H1 (cell line): ENCODE results near the gene PRSS21. TPM values are rescaled to one million over a fixed set of nuclear protein-coding genes. Genes with fewer than 3 reads are reported as not detected.

Experiments
- CTCF ChIA-PET: fragments of 300-600 bp; sonication (Branson Sonifier 250); formaldehyde crosslinking; loops from one replicate; lab custom pipeline; 2021; ENCODE audit not compliant: partially characterized antibody; lab: Charles Lee
- POLR2A ChIA-PET: fragments of 300-600 bp; sonication (Branson Sonifier 250); formaldehyde crosslinking; loops from one replicate; lab custom pipeline; 2021; ENCODE audit warnings: inconsistent platforms; ENCODE audit not compliant: partially characterized antibody; lab: Charles Lee
- DNase-seq, 2 experiments: peaks; one replicate each; pipeline versions ENCODE4 v3.0.0 to v3.0.0-alpha.2; 2010 to 2022; ENCODE audit warnings: low spot score in 2 of 2, low read depth in 1 of 2, mixed read lengths in 1 of 2
- FAIRE-seq: peaks from 2 replicates; lab custom pipeline; 2011; peaks lifted over from hg19 to GRCh38; lab: Jason Lieb, UNC
- H2AFZ ChIP-seq: 2 replicates; pipeline ENCODE4 v1.8.1; 2012; ENCODE audit warnings: low read length, inconsistent platforms
- H2AK5ac ChIP-seq: 2 replicates; pipeline ENCODE4 v1.6.1; 2013; ENCODE audit warnings: low read depth, low read length
- H2BK120ac ChIP-seq: replicated peaks from 2 replicates; pipeline ENCODE3; 2013; ENCODE audit warnings: low read depth, low read length, inconsistent platforms
- H2BK12ac ChIP-seq: 2 replicates; pipeline ENCODE4 v1.6.1; 2013; ENCODE audit warnings: low read depth, low read length
- H2BK15ac ChIP-seq: 2 replicates; pipeline ENCODE4 v1.6.1; 2013; ENCODE audit warnings: low read length
- H2BK20ac ChIP-seq: 2 replicates; pipeline ENCODE4 v1.6.1; 2013; ENCODE audit warnings: low read length
- H2BK5ac ChIP-seq: 2 replicates; pipeline ENCODE4 v1.6.1; 2013; ENCODE audit warnings: low read depth, low read length
- H3K14ac ChIP-seq: 2 replicates; pipeline ENCODE4 v1.6.1; 2013; ENCODE audit warnings: inconsistent platforms; ENCODE audit not compliant: insufficient read length
- H3K18ac ChIP-seq: 2 replicates; pipeline ENCODE4 v1.6.1; 2013; ENCODE audit warnings: low read length; ENCODE audit errors: extremely low read depth
- H3K23ac ChIP-seq: 2 replicates; pipeline ENCODE4 v1.6.1; 2013; ENCODE audit warnings: inconsistent platforms; ENCODE audit not compliant: insufficient read length
- H3K23me2 ChIP-seq: 2 replicates; pipeline ENCODE4 v1.6.1; 2013; ENCODE audit warnings: low read depth, low read length
- H3K27ac ChIP-seq: 2 replicates; pipeline ENCODE4 v1.6.1; 2011; ENCODE audit warnings: low read depth, low read length, inconsistent platforms
- H3K27me3 ChIP-seq, 4 experiments: replicated peaks in 1 of 4; 1 replicate in 1 of 4; 2 replicates in 3 of 4; pipeline versions ENCODE4 v1.6.1 to v1.8.1; 2011 to 2013; ENCODE audit warnings: low read length in 3 of 4, mild to moderate bottlenecking in 3 of 4, inconsistent platforms in 2 of 4, mixed read lengths in 2 of 4, moderate library complexity in 1 of 4; ENCODE audit not compliant: control insufficient read depth in 3 of 4, insufficient read depth in 3 of 4; ENCODE audit errors: extremely low read depth in 1 of 4
- H3K36me3 ChIP-seq, 4 experiments: 2 replicates each; pipeline versions ENCODE4 v1.6.1 to v1.8.1; 2011 to 2013; ENCODE audit warnings: mild to moderate bottlenecking in 4 of 4, low read length in 3 of 4, moderate library complexity in 2 of 4, control low read depth in 1 of 4, inconsistent platforms in 1 of 4; ENCODE audit not compliant: insufficient read depth in 4 of 4, control insufficient read depth in 2 of 4
- H3K4ac ChIP-seq: replicated peaks from 2 replicates; pipeline ENCODE3; 2013; ENCODE audit warnings: low read length, low read depth, mixed read lengths, inconsistent platforms; ENCODE audit not compliant: insufficient read length
- H3K4me1 ChIP-seq, 4 experiments: replicated peaks in 1 of 4; 1 replicate in 1 of 4; 2 replicates in 3 of 4; pipeline versions ENCODE4 v1.6.1 to v1.8.1; 2011 to 2013; ENCODE audit warnings: low read length in 3 of 4, inconsistent platforms in 2 of 4, mixed read lengths in 1 of 4; ENCODE audit not compliant: insufficient read depth in 4 of 4, control insufficient read depth in 3 of 4
- H3K4me2 ChIP-seq, 2 experiments: 2 replicates each; pipeline versions ENCODE4 v1.6.1 to v1.8.1; 2011 to 2013; ENCODE audit warnings: low read depth in 2 of 2, low read length in 2 of 2, control low read depth in 1 of 2, inconsistent platforms in 1 of 2, mild to moderate bottlenecking in 1 of 2; ENCODE audit not compliant: insufficient read depth in 1 of 2
- H3K4me3 ChIP-seq, 4 experiments: fragments of 200-600, 300-600 bp in 1 of 4; sonication (generic), shearing (Covaris generic), sonication (Bioruptor Twin) in 1 of 4; 2 replicates each; pipeline versions ENCODE4 v1.5.1 to v1.8.1; 2011 to 2016; ENCODE audit warnings: low read length in 4 of 4, low read depth in 3 of 4, control low read depth in 2 of 4, inconsistent platforms in 2 of 4, mild to moderate bottlenecking in 2 of 4, mixed read lengths in 1 of 4, moderate library complexity in 1 of 4; ENCODE audit not compliant: insufficient read depth in 2 of 4; ENCODE audit errors: extremely low read depth in 1 of 4
- H3K56ac ChIP-seq: replicated peaks from 2 replicates; pipeline ENCODE3; 2013; ENCODE audit warnings: low read depth, mild to moderate bottlenecking, mixed read lengths, low read length, inconsistent platforms; ENCODE audit not compliant: insufficient read length
- H3K79me1 ChIP-seq: 2 replicates; pipeline ENCODE4 v1.6.1; 2013; ENCODE audit warnings: low read depth, low read length, control low read depth
- H3K79me2 ChIP-seq, 2 experiments: 2 replicates each; pipeline versions ENCODE4 v1.6.1 to v1.8.1; 2012 to 2013; ENCODE audit warnings: low read length in 2 of 2, mild to moderate bottlenecking in 2 of 2, inconsistent platforms in 1 of 2; ENCODE audit not compliant: insufficient read depth in 2 of 2, control insufficient read depth in 1 of 2
- H3K9ac ChIP-seq, 4 experiments: replicated peaks in 1 of 4; 1 replicate in 1 of 4; 2 replicates in 3 of 4; pipeline versions ENCODE4 v1.6.1 to v1.8.1; 2011 to 2013; ENCODE audit warnings: low read depth in 3 of 4, low read length in 3 of 4, control low read depth in 2 of 4, mild to moderate bottlenecking in 2 of 4, moderate library complexity in 2 of 4, inconsistent platforms in 1 of 4; ENCODE audit errors: extremely low read depth in 1 of 4
- H3K9me3 ChIP-seq, 2 experiments: 2 replicates each; pipeline versions ENCODE4 v1.6.1 to v1.8.1; 2012 to 2013; ENCODE audit warnings: mild to moderate bottlenecking in 2 of 2, moderate library complexity in 2 of 2, control low read depth in 1 of 2, inconsistent platforms in 1 of 2, low read depth in 1 of 2, low read length in 1 of 2, mixed read lengths in 1 of 2; ENCODE audit not compliant: insufficient read depth in 2 of 2
- H4K20me1 ChIP-seq, 2 experiments: replicated peaks in 1 of 2; 2 replicates each; pipeline versions ENCODE3 to v1.8.1; 2011 to 2013; ENCODE audit warnings: inconsistent platforms in 2 of 2, low read length in 2 of 2, mild to moderate bottlenecking in 1 of 2; ENCODE audit not compliant: insufficient read depth in 2 of 2, control insufficient read depth in 1 of 2
- H4K5ac ChIP-seq: 2 replicates; pipeline ENCODE4 v1.6.1; 2013; ENCODE audit warnings: low read length, low read depth, mixed read lengths, inconsistent platforms; ENCODE audit not compliant: insufficient read length
- H4K8ac ChIP-seq: 2 replicates; pipeline ENCODE4 v1.8.0; 2013; ENCODE audit warnings: mild to moderate bottlenecking, moderate library complexity, low read length, inconsistent platforms; ENCODE audit not compliant: insufficient read depth; ENCODE audit errors: extremely low read depth
- H4K91ac ChIP-seq: replicated peaks from 2 replicates; pipeline ENCODE3; 2013; ENCODE audit warnings: low read length, mixed read lengths, inconsistent platforms; ENCODE audit not compliant: insufficient read length
- GABPA ChIP-seq: IDR thresholded peaks from 2 replicates; pipeline ENCODE4 v1.6.1; 2011; ENCODE audit warnings: mild to moderate bottlenecking, low read length, moderate library complexity, borderline replicate concordance; ENCODE audit not compliant: insufficient read depth
- HDAC6 ChIP-seq: IDR thresholded peaks from one replicate; pipeline ENCODE4 v1.7.1; 2012; ENCODE audit warnings: low read depth, mild to moderate bottlenecking, inconsistent platforms, low read length, moderate library complexity
- RAD21 ChIP-seq, 2 experiments: IDR thresholded peaks in 1 of 2; conservative IDR thresholded peaks in 1 of 2; 2 replicates each; pipeline ENCODE4 v1.6.1; 2011; ENCODE audit warnings: low read depth in 2 of 2, low read length in 2 of 2, improper control_type of control experiment in 1 of 2, inconsistent platforms in 1 of 2, mild to moderate bottlenecking in 1 of 2, moderate library complexity in 1 of 2
- SIRT6 ChIP-seq: IDR thresholded peaks from one replicate; pipeline ENCODE4 v1.7.1; 2012; ENCODE audit warnings: low read length, inconsistent platforms
- WGBS, 2 experiments: shearing (Covaris generic) in 1 of 2; methylation state at CpG; one replicate each; pipeline versions ENCODE4 v1.1.6 to v1.1.7; 2013 to 2015; ENCODE audit warnings: low lambda C conversion rate in 2 of 2, mixed read lengths in 2 of 2, inconsistent platforms in 1 of 2, low coverage in 1 of 2, missing lambda C conversion rate in 1 of 2; ENCODE audit not compliant: insufficient replicate concordance in 2 of 2, insufficient coverage in 1 of 2, insufficient read length in 1 of 2; ENCODE audit errors: extremely low coverage in 1 of 2, missing lambda C conversion rate in 1 of 2; 5-methylcytosine and 5-hydroxymethylcytosine counted together
- long read RNA-seq, 2 experiments: library from RNA in 1 of 2; library from capped mRNA in 1 of 2; stranded (forward); transcript quantifications; one replicate each; pipeline ENCODE4 v2.0.0, GENCODE V29; 2021; ENCODE audit warnings: inconsistent platforms in 1 of 2
- polyA minus RNA-seq, 3 experiments: library from RNA; depleted of rRNA, polyadenylated mRNA; stranded (reverse); fragments of >200 nt; gene quantifications; 1 replicate in 2 of 3; 2 replicates in 1 of 3; pipeline ENCODE4 v1.2.3, GENCODE V29; 2011
- polyA plus RNA-seq, 7 experiments: library from polyadenylated mRNA; depleted of rRNA in 3 of 7; stranded (reverse) in 5 of 7; unstranded in 2 of 7; fragments of >200 nt in 5 of 7; fragments of 200-250 nt in 2 of 7; gene quantifications; 1 replicate in 5 of 7; 2 replicates in 1 of 7; 4 replicates in 1 of 7; pipeline versions ENCODE4 v1.2.1 to v1.2.3, GENCODE V29; 2011 to 2013; ENCODE audit warnings: missing spikeins in 2 of 7, mixed read lengths in 2 of 7
- total RNA-seq: library from RNA; stranded (reverse); fragmentation: NEBNext Ultra II Directional; extraction: Animal tissue kit (Norgen Biotek cat#: 25700); gene quantifications from 2 replicates; pipeline ENCODE4 v1.2.1, GENCODE V29; 2021
- TF ChIP-seq, protein P1 (sequence below), 3 experiments: IDR thresholded peaks; 1 replicate in 2 of 3; 2 replicates in 1 of 3; pipeline versions ENCODE4 v1.5.1 to v1.6.1; 2011; ENCODE audit warnings: low read length in 3 of 3, mild to moderate bottlenecking in 3 of 3, inconsistent platforms in 2 of 3, low read depth in 1 of 3, moderate library complexity in 1 of 3; ENCODE audit not compliant: insufficient read depth in 1 of 3; ENCODE audit errors: control extremely low read depth in 1 of 3

PRSS21 gene, protein sequence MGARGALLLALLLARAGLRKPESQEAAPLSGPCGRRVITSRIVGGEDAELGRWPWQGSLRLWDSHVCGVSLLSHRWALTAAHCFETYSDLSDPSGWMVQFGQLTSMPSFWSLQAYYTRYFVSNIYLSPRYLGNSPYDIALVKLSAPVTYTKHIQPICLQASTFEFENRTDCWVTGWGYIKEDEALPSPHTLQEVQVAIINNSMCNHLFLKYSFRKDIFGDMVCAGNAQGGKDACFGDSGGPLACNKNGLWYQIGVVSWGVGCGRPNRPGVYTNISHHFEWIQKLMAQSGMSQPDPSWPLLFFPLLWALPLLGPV
- total RNA-seq (1.0 and 2.7 TPM in 2 replicates), polyA plus RNA-seq (2011; rRNA removed) (0.76 and 1.4 TPM in 2 replicates), polyA minus RNA-seq (2011; rRNA and poly(A)+ RNA removed) (0.32 TPM in 1 of 2 replicates, not detected in the other)
- 0.98 TPM for polyA plus RNA-seq (2011; cell fraction: cytosol; rRNA removed)
- polyA plus RNA-seq (2011; cell fraction: nucleus; rRNA removed): 3.6 TPM
- 0.54 to 1.2 TPM (median 0.81 TPM) in 3 of 4 replicates, not detected in the other for polyA plus RNA-seq (2012, experiment 1 of 2)
- 0.51 TPM for polyA plus RNA-seq (2012, experiment 2 of 2)
- polyA plus RNA-seq (2013, experiment 1 of 2): 1.2 TPM
- 0.96 TPM for polyA plus RNA-seq (2013, experiment 2 of 2)
- 1.8 TPM for polyA minus RNA-seq (2011; cell fraction: cytosol; rRNA and poly(A)+ RNA removed)
- polyA minus RNA-seq (2011; cell fraction: nucleus; rRNA and poly(A)+ RNA removed): 3.7 TPM
- long read RNA-seq, experiment 1: 0 reads
- long read RNA-seq, experiment 2: 0 reads

DNA sequence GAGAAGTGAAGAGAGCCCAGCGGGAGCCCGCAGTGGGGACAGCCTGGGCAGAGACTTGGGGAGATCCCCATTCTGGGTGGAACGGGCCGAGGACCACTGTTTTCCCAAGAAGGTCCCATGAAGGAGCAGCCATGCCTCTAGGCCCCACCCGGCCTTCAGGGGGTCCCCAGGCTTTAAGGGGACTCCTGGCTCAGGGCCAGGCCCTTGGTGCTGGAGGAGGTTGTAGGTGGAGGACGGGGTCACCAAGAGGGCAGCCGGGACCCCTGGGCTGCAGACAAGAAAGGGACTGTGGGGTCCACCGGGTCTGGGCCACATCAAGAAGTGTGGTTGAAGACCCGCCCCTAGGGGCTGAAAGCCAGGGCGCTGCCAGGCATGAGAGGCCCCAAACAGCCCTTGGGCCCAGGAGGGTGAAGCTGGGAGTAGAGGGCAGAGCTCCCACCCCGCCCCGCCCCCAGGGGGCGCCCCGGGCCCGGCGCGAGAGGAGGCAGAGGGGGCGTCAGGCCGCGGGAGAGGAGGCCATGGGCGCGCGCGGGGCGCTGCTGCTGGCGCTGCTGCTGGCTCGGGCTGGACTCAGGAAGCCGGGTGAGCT, at the start of gene PRSS21:
PRSS21 (plus strand) TSS at position 487 of the 589 bp plus-strand sequence; CDS start at position 519, 32 bp downstream.
- Histone ChIP-seq H3K36me3 (no peaks in the 10 kb centered on the region), H3K14ac (no peak within 1 kb of the TSS), H4K20me1 (no peaks in the 10 kb centered on the region), H4K5ac (no peak within 1 kb of the TSS), H2BK120ac (no peak within 1 kb of the TSS), H2BK5ac (no peak within 1 kb of the TSS), H2AFZ (peak within 1 kb of the TSS; percentile 62; the same call in 1 of the 2 replicates), H3K79me1 (no peaks in the 10 kb centered on the region), H3K4me2 (no peak within 1 kb of the TSS), H2BK12ac (peak within 1 kb of the TSS; percentile 23; the same call in 1 of the 2 replicates), H3K9me3 (no peaks in the 10 kb centered on the region), H4K8ac (0 out of 2 replicates have a peak within 1 kb of the TSS, but pooled peaks have one; percentile 3), H3K23ac (no peak within 1 kb of the TSS), H3K18ac (no peak within 1 kb of the TSS; the same call in 1 of the 2 replicates), H3K56ac (no peak within 1 kb of the TSS), H3K4ac (peak within 1 kb of the TSS; percentile 14), H3K27me3 (0 out of 7 replicates have a peak, but pooled peaks cover 0 to 2% (median 0%) of the 10 kb centered on the region in 4 experiments), H3K27ac (no peak within 1 kb of the TSS), H3K79me2 (no peaks in the 10 kb centered on the region), H3K9ac (no peak within 1 kb of the TSS), H3K4me3 (no peak within 1 kb of the TSS), H3K4me1 (peaks cover 0 to 9% (median 1%) of the 10 kb centered on the region in 4 experiments; a peak in 2 of 7 replicates), H4K91ac (peak within 1 kb of the TSS; percentile 65), H2BK20ac (no peak within 1 kb of the TSS), H2BK15ac (no peak within 1 kb of the TSS; the same call in 1 of the 2 replicates), H2AK5ac (0 out of 2 replicates have a peak within 1 kb of the TSS, but pooled peaks have one; percentile 19), H3K23me2 (no peaks in the 10 kb centered on the region)
- TF ChIP-seq, protein P1, sequence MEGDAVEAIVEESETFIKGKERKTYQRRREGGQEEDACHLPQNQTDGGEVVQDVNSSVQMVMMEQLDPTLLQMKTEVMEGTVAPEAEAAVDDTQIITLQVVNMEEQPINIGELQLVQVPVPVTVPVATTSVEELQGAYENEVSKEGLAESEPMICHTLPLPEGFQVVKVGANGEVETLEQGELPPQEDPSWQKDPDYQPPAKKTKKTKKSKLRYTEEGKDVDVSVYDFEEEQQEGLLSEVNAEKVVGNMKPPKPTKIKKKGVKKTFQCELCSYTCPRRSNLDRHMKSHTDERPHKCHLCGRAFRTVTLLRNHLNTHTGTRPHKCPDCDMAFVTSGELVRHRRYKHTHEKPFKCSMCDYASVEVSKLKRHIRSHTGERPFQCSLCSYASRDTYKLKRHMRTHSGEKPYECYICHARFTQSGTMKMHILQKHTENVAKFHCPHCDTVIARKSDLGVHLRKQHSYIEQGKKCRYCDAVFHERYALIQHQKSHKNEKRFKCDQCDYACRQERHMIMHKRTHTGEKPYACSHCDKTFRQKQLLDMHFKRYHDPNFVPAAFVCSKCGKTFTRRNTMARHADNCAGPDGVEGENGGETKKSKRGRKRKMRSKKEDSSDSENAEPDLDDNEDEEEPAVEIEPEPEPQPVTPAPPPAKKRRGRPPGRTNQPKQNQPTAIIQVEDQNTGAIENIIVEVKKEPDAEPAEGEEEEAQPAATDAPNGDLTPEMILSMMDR (IDR thresholded peaks at IDR 0.05; ENCODE audit: control extremely low read depth in 1 of 3, insufficient read depth in 1 of 3, low read depth in 1 of 3, low read length in 3 of 3): peak; percentile 40 to 66 (median 44)
- TF ChIP-seq RAD21 (IDR thresholded peaks at IDR 0.05 in 1 of 2, conservative IDR thresholded peaks at IDR 0.05 in 1 of 2; ENCODE audit: low read depth in 2 of 2, low read length in 2 of 2) (peak; percentile 21 to 47; a peak in 3 of 4 replicates), SIRT6 (no peak), HDAC6 (no peak), GABPA (0 out of 2 replicates have a peak, but pooled peaks have one; percentile 50)
- WGBS, 2 experiments: 91% methylated on average over 10 of the region's 28 CpGs; no CpG with 5 or more reads in 1 of the 2 experiments
- peak in 1 of 2 experiments; percentile 83 for DNase-seq
- FAIRE-seq: no peak
- ChIA-PET POLR2A (interaction anchor here (1.1 to 1.2 kb wide), 2 partner anchors 39 to 43 kb away, joined by 4 to 5 read pairs; no protein-coding TSS in a partner anchor), CTCF (interaction anchor here (0.7 to 2.0 kb wide), 6 partner anchors 9 to 145 kb away, joined by 3 to 9 read pairs (median 4); no protein-coding TSS in a partner anchor)
